Keratinocyte (primary cell): ENCODE data around the gene NSG2. TPM values are rescaled to one million over a fixed set of nuclear protein-coding genes. Genes with fewer than 3 reads are reported as not detected.

Experiments
- DNase-seq: peaks from one replicate; pipeline ENCODE4 v3.0.0-alpha.2; 2011; ENCODE audit warnings: low read depth, missing footprints, low spot score
- FAIRE-seq: peaks from 2 replicates; lab custom pipeline; 2011; peaks lifted over from hg19 to GRCh38; lab: Jason Lieb, UNC
- H2AFZ ChIP-seq: 2 replicates; pipeline ENCODE4 v1.6.0; 2012; ENCODE audit warnings: low read length, control low read depth, inconsistent platforms; ENCODE audit not compliant: control insufficient read depth
- H3K27ac ChIP-seq: 2 replicates; pipeline ENCODE4 v1.5.1; 2011; ENCODE audit warnings: low read length; ENCODE audit not compliant: control insufficient read depth, insufficient read depth
- H3K27me3 ChIP-seq: 3 replicates; pipeline ENCODE4 v1.6.0; 2011; ENCODE audit warnings: low read length; ENCODE audit not compliant: control insufficient read depth, insufficient read depth; ENCODE audit errors: extremely low read depth
- H3K36me3 ChIP-seq, 2 experiments: 2 replicates in 1 of 2; 3 replicates in 1 of 2; pipeline ENCODE4 v1.5.1; 2011; ENCODE audit warnings: low read length in 2 of 2, mild to moderate bottlenecking in 1 of 2; ENCODE audit not compliant: control insufficient read depth in 2 of 2, insufficient read depth in 2 of 2; ENCODE audit errors: extremely low read depth in 1 of 2
- H3K4me1 ChIP-seq: 3 replicates; pipeline ENCODE4 v1.5.1; 2011; ENCODE audit warnings: low read length; ENCODE audit not compliant: control insufficient read depth, insufficient read depth; ENCODE audit errors: extremely low read depth
- H3K4me2 ChIP-seq: 3 replicates; pipeline ENCODE4 v1.6.0; 2011; ENCODE audit warnings: low read depth, low read length; ENCODE audit not compliant: control insufficient read depth, insufficient read depth; ENCODE audit errors: extremely low read depth
- H3K4me3 ChIP-seq, 3 experiments: fragments of 200-600 bp in 1 of 3; sonication (generic) in 1 of 3; 2 replicates in 2 of 3; 3 replicates in 1 of 3; pipeline ENCODE4 v1.5.1; 2011 to 2016; ENCODE audit warnings: low read length in 3 of 3, mild to moderate bottlenecking in 3 of 3, control low read depth in 2 of 3, inconsistent platforms in 1 of 3, low read depth in 1 of 3, mixed read lengths in 1 of 3, mixed run types in 1 of 3, moderate library complexity in 1 of 3; ENCODE audit not compliant: control insufficient read depth in 2 of 3, insufficient read depth in 2 of 3; ENCODE audit errors: extremely low read depth in 1 of 3
- H3K79me2 ChIP-seq: 2 replicates; pipeline ENCODE4 v1.6.0; 2012; ENCODE audit warnings: low read length; ENCODE audit not compliant: control insufficient read depth, insufficient read depth
- H3K9ac ChIP-seq: 3 replicates; pipeline ENCODE4 v1.6.0; 2011; ENCODE audit warnings: low read length; ENCODE audit not compliant: control insufficient read depth, insufficient read depth; ENCODE audit errors: extremely low read depth
- H3K9me1 ChIP-seq: 3 replicates; pipeline ENCODE4 v1.6.0; 2011; ENCODE audit warnings: low read length; ENCODE audit not compliant: control insufficient read depth, insufficient read depth; ENCODE audit errors: extremely low read depth
- H3K9me3 ChIP-seq: 2 replicates; pipeline ENCODE4 v1.5.1; 2012; ENCODE audit warnings: low read depth, low read length; ENCODE audit not compliant: control insufficient read depth
- H4K20me1 ChIP-seq: 3 replicates; pipeline ENCODE4 v1.6.0; 2011; ENCODE audit warnings: low read length; ENCODE audit not compliant: control insufficient read depth, insufficient read depth; ENCODE audit errors: extremely low read depth
- EZH2 ChIP-seq: IDR thresholded peaks from one replicate; pipeline ENCODE4 v1.6.1; 2012; ENCODE audit warnings: inconsistent platforms, mild to moderate bottlenecking, low read length, moderate library complexity
- dilution Hi-C: fragments of 300-500 bp; cut with MboI; formaldehyde crosslinking; loops from one replicate; pipeline ENCODE4 v1.7.0; 2020; ENCODE audit warnings: low sequenced_read_pairs; ENCODE audit not compliant: extremely low pct_ligation_motif_present
- polyA plus RNA-seq, 5 experiments: library from polyadenylated mRNA; depleted of rRNA in 3 of 5; stranded (reverse) in 3 of 5; stranded (forward) in 1 of 5; unstranded in 1 of 5; fragments of >200 nt; gene quantifications; 1 replicate in 1 of 5; 2 replicates in 3 of 5; 3 replicates in 1 of 5; pipeline versions ENCODE4 v1.2.1 to v1.2.3, GENCODE V29; 2011 to 2012; ENCODE audit warnings: missing spikeins in 2 of 5, low read depth in 1 of 5, low replicate concordance in 1 of 5
- TF ChIP-seq, protein P1 (sequence below), 3 experiments: IDR thresholded peaks in 1 of 3; conservative IDR thresholded peaks in 1 of 3; optimal IDR thresholded peaks in 1 of 3; 2 replicates in 2 of 3; 3 replicates in 1 of 3; pipeline versions ENCODE3 to v1.5.1; 2011; ENCODE audit warnings: low read length in 3 of 3, mild to moderate bottlenecking in 3 of 3, moderate library complexity in 2 of 3, control low read depth in 1 of 3, inconsistent platforms in 1 of 3; ENCODE audit not compliant: insufficient read depth in 2 of 3; ENCODE audit errors: extremely low read depth in 1 of 3

NSG2 gene
- polyA plus RNA-seq, 1 donor (not counting 4 experiments of a cell fraction or from before 2014, with no cell fraction given) = not detected

DNA sequence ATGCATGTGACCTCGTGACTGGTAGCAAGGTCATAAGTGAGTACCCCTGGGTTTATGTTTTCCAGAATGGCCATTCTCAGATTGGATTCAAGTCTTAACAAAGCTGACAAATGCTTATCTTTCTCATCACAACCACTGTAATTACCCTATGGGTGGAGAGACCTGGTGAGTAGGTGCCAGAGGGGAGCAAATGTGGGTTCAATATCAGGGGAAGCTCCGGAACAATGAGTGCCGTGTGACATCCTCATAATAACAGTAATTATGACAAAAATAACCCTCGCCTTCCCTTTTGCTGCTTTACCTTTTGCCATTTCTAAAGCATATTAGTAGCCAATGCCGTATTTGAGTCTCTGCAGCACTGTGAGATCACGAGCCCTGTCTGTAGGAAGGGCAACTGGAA is 95.9 kb downstream of the NSG2 start:
- Histone ChIP-seq H3K4me3 (no peak overlapping the region), H4K20me1 (no peaks in the 10 kb centered on the region), H3K9ac (no peak overlapping the region), H3K4me2 (no peak overlapping the region), H3K27me3 (no peaks in the 10 kb centered on the region), H3K9me1 (no peaks in the 10 kb centered on the region), H2AFZ (no peak overlapping the region), H3K9me3 (no peaks in the 10 kb centered on the region), H3K36me3 (no peaks in the 10 kb centered on the region), H3K4me1 (no peaks in the 10 kb centered on the region), H3K27ac (no peak overlapping the region), H3K79me2 (no peaks in the 10 kb centered on the region)
- FAIRE-seq (no peak), DNase-seq (no peak)
- dilution Hi-C loops = no loop called here
- TF ChIP-seq, protein P1, sequence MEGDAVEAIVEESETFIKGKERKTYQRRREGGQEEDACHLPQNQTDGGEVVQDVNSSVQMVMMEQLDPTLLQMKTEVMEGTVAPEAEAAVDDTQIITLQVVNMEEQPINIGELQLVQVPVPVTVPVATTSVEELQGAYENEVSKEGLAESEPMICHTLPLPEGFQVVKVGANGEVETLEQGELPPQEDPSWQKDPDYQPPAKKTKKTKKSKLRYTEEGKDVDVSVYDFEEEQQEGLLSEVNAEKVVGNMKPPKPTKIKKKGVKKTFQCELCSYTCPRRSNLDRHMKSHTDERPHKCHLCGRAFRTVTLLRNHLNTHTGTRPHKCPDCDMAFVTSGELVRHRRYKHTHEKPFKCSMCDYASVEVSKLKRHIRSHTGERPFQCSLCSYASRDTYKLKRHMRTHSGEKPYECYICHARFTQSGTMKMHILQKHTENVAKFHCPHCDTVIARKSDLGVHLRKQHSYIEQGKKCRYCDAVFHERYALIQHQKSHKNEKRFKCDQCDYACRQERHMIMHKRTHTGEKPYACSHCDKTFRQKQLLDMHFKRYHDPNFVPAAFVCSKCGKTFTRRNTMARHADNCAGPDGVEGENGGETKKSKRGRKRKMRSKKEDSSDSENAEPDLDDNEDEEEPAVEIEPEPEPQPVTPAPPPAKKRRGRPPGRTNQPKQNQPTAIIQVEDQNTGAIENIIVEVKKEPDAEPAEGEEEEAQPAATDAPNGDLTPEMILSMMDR (optimal IDR thresholded peaks at IDR 0.05 in 1 of 3, IDR thresholded peaks at IDR 0.05 in 1 of 3, conservative IDR thresholded peaks at IDR 0.05 in 1 of 3; ENCODE audit: extremely low read depth in 1 of 3, insufficient read depth in 2 of 3, low read length in 3 of 3) = no peak
- no peak for TF ChIP-seq EZH2

DNA sequence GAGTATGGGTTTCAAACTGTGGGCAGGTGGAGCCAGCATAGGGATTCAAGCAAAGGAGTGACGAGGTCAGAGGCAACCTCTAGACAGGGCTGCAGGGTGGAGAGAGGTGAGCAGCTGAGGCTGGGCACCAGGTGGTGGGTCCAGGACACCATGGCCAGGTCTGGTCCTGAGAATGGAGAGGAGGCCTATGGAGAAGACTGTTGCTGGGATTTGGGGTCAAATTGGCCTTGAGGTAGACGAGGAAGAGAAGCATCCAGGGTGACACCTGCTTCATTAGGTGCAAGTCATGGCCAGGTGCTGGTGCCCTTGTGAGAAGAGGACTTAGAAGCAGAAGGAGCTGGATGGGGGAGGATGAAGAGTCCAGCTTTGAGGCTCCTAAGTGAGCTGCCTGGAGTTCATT is 99.6 kb downstream of the NSG2 start:
- no peaks in the 10 kb centered on the region for H3K4me1 ChIP-seq
- H3K27me3 ChIP-seq = no peaks in the 10 kb centered on the region
- no peak overlapping the region for H3K27ac ChIP-seq
- DNase-seq (no peak), FAIRE-seq (no peak)
- no peaks in the 10 kb centered on the region for H4K20me1 ChIP-seq
- no peak overlapping the region for H3K9ac ChIP-seq
- dilution Hi-C loops = no loop called here
- no peak overlapping the region for H3K4me3 ChIP-seq
- no peaks in the 10 kb centered on the region for H3K9me1 ChIP-seq
- no peak overlapping the region for H2AFZ ChIP-seq
- no peaks in the 10 kb centered on the region for H3K9me3 ChIP-seq
- H3K36me3 ChIP-seq = no peaks in the 10 kb centered on the region
- no peak overlapping the region for H3K4me2 ChIP-seq
- TF ChIP-seq EZH2 = no peak
- TF ChIP-seq, protein P1 (optimal IDR thresholded peaks at IDR 0.05 in 1 of 3, IDR thresholded peaks at IDR 0.05 in 1 of 3, conservative IDR thresholded peaks at IDR 0.05 in 1 of 3; ENCODE audit: extremely low read depth in 1 of 3, insufficient read depth in 2 of 3, low read length in 3 of 3) = no peak
- H3K79me2 ChIP-seq = no peaks in the 10 kb centered on the region
